HEK293 (cell line): ENCODE measurements around the gene CLEC2D.

Experiments
- CTCF ChIA-PET: fragments of 350-600 bp; formaldehyde crosslinking; extraction: SDS; loops from one replicate; lab custom pipeline; 2021; ENCODE audit warnings: antibody characterized with exemption; lab: Yijun Ruan, JAX
- POLR2A ChIA-PET: fragments of 300-600 bp; formaldehyde crosslinking; extraction: SDS; loops from one replicate; lab custom pipeline; 2020; ENCODE audit warnings: antibody characterized with exemption, inconsistent platforms; lab: Yijun Ruan, JAX
- H3K27ac ChIP-seq: fragments of 200-500 bp; sonication (Bioruptor generic); 2 replicates; pipeline ENCODE4 v1.5.1; 2014; ENCODE audit warnings: low read depth, low read length, control low read depth, inconsistent platforms; ENCODE audit errors: extremely low read depth
- H3K36me3 ChIP-seq, 2 experiments: fragments of 200-500 bp in 1 of 2; sonication (Bioruptor generic) in 1 of 2; 1 replicate in 1 of 2; 2 replicates in 1 of 2; pipeline ENCODE4 v1.5.1; 2014 to 2017; ENCODE audit warnings: inconsistent platforms in 2 of 2, low read length in 2 of 2; ENCODE audit not compliant: control insufficient read depth in 2 of 2, insufficient read depth in 1 of 2
- H3K4me1 ChIP-seq: fragments of 200-500 bp; sonication (Bioruptor generic); 2 replicates; pipeline ENCODE4 v1.5.1; 2014; ENCODE audit warnings: mild to moderate bottlenecking, low read length, inconsistent platforms; ENCODE audit not compliant: control insufficient read depth, insufficient read depth
- H3K4me3 ChIP-seq: 2 replicates; pipeline ENCODE4 v1.5.1; 2011; ENCODE audit warnings: low read depth, mild to moderate bottlenecking, control low read depth, low read length, moderate library complexity
- H3K9me3 ChIP-seq: fragments of 200-500 bp; sonication (Bioruptor generic); 2 replicates; pipeline ENCODE4 v1.5.1; 2014; ENCODE audit warnings: low read depth, low read length, inconsistent platforms; ENCODE audit not compliant: control insufficient read depth, insufficient read depth
- BCL11B ChIP-seq: fragments of 450-650 bp; formaldehyde crosslinking; IDR thresholded peaks from 2 replicates; pipeline ENCODE4 v1.5.1; 2016; ENCODE audit warnings: low read depth, missing biosample characterization, missing genetic modification characterization
- GLIS1 ChIP-seq: fragments of 450-650 bp; formaldehyde crosslinking; IDR thresholded peaks from 2 replicates; pipeline ENCODE4 v1.5.1; 2016; ENCODE audit warnings: missing biosample characterization, missing genetic modification characterization
- KLF8 ChIP-seq: fragments of 450-650 bp; formaldehyde crosslinking; IDR thresholded peaks from 2 replicates; pipeline ENCODE4 v1.5.1; 2016; ENCODE audit warnings: missing biosample characterization, missing genetic modification characterization
- ZNF18 ChIP-seq: fragments of 450-650 bp; formaldehyde crosslinking; IDR thresholded peaks from 2 replicates; pipeline ENCODE4 v1.5.1; 2016; ENCODE audit warnings: missing biosample characterization, missing genetic modification characterization
- ZNF280D ChIP-seq: fragments of 450-650 bp; formaldehyde crosslinking; IDR thresholded peaks from 2 replicates; pipeline ENCODE4 v1.5.1; 2016; ENCODE audit warnings: missing biosample characterization, missing genetic modification characterization
- ZNF366 ChIP-seq: fragments of 450-650 bp; formaldehyde crosslinking; conservative IDR thresholded peaks from 2 replicates; pipeline ENCODE4 v1.5.1; 2016; ENCODE audit warnings: missing biosample characterization, missing genetic modification characterization
- ZNF423 ChIP-seq: fragments of 450-650 bp; formaldehyde crosslinking; IDR thresholded peaks from 2 replicates; pipeline ENCODE4 v1.5.1; 2016; ENCODE audit warnings: missing biosample characterization, missing genetic modification characterization
- ZNF433 ChIP-seq: fragments of 450-650 bp; formaldehyde crosslinking; IDR thresholded peaks from 2 replicates; pipeline ENCODE4 v1.5.1; 2016; ENCODE audit warnings: missing biosample characterization, missing genetic modification characterization, low read depth
- ZNF514 ChIP-seq: fragments of 450-650 bp; formaldehyde crosslinking; IDR thresholded peaks from 2 replicates; pipeline ENCODE4 v1.5.1; 2016; ENCODE audit warnings: missing biosample characterization, missing genetic modification characterization
- ZNF548 ChIP-seq: fragments of 450-650 bp; formaldehyde crosslinking; IDR thresholded peaks from 2 replicates; pipeline ENCODE4 v1.5.1; 2016; ENCODE audit warnings: missing biosample characterization, missing genetic modification characterization
- ZNF560 ChIP-seq: fragments of 450-650 bp; formaldehyde crosslinking; IDR thresholded peaks from 2 replicates; pipeline ENCODE4 v1.5.1; 2017; ENCODE audit warnings: missing biosample characterization, missing genetic modification characterization, borderline replicate concordance
- ZNF600 ChIP-seq: fragments of 450-650 bp; formaldehyde crosslinking; IDR thresholded peaks from 2 replicates; pipeline ENCODE4 v1.5.1; 2016; ENCODE audit warnings: missing biosample characterization, missing genetic modification characterization
- ZNF623 ChIP-seq: fragments of 450-650 bp; formaldehyde crosslinking; IDR thresholded peaks from 2 replicates; pipeline ENCODE4 v1.5.1; 2016; ENCODE audit warnings: missing biosample characterization, missing genetic modification characterization
- ZNF645 ChIP-seq: fragments of 450-650 bp; formaldehyde crosslinking; IDR thresholded peaks from 2 replicates; pipeline ENCODE4; 2016; ENCODE audit warnings: missing biosample characterization, missing genetic modification characterization
- ZNF747 ChIP-seq: fragments of 450-650 bp; formaldehyde crosslinking; IDR thresholded peaks from 2 replicates; pipeline ENCODE4 v1.5.1; 2016; ENCODE audit warnings: missing biosample characterization, missing genetic modification characterization
- ZSCAN4 ChIP-seq: fragments of 450-650 bp; formaldehyde crosslinking; IDR thresholded peaks from 2 replicates; pipeline ENCODE4 v1.5.1; 2017; ENCODE audit warnings: missing biosample characterization, missing genetic modification characterization
- ZXDB ChIP-seq: fragments of 450-650 bp; formaldehyde crosslinking; IDR thresholded peaks from 2 replicates; pipeline ENCODE4 v1.5.1; 2016; ENCODE audit warnings: missing biosample characterization, missing genetic modification characterization

CLEC2D gene

GRCh38 chr12:9673404-9674225, 4.1 kb downstream of the CLEC2D start (continued):
- TF ChIP-seq ZNF280D (tag by site-specific recombination) (no peak), ZNF433 (tag by site-specific recombination) (no peak), BCL11B (tag by site-specific recombination) (no peak), ZNF600 (tag by site-specific recombination) (peak; percentile 79), ZXDB (tag by site-specific recombination) (peak; percentile 45; the same call in 1 of the 2 replicates), KLF8 (no peak)

GRCh38 chr12:9674226-9674590, 4.7 kb downstream of the CLEC2D start:
- CTCF ChIA-PET = no interaction called here
- peaks cover 0 to 4% of the 10 kb centered on the region in 2 experiments; a peak in 1 of 3 replicates for H3K36me3 ChIP-seq
- H3K27ac ChIP-seq = no peak overlapping the region
- POLR2A ChIA-PET = interaction anchor here (0.6 to 1.4 kb wide), 2 partner anchors 26 to 85 kb away, joined by 3 to 5 read pairs; no protein-coding TSS in a partner anchor
- H3K4me3 ChIP-seq = no peak overlapping the region
- H3K4me1 ChIP-seq = peaks cover 5% of the 10 kb centered on the region; the same call in 1 of the 2 replicates
- no peak for TF ChIP-seq ZNF514 (tag by site-specific recombination)
- no peak for TF ChIP-seq ZNF560
- TF ChIP-seq ZNF548 (tag by site-specific recombination) = no peak
- TF ChIP-seq ZNF423 (tag by site-specific recombination) = no peak
- TF ChIP-seq ZNF645 (tag by site-specific recombination) = no peak
- no peak for TF ChIP-seq ZNF623 (tag by site-specific recombination)
- no peak for TF ChIP-seq ZNF747
- no peak for TF ChIP-seq ZSCAN4 (tag by site-specific recombination)
- TF ChIP-seq GLIS1 = no peak
- no peak for TF ChIP-seq ZNF366
- TF ChIP-seq ZNF18 (tag by site-specific recombination) = no peak
- H3K9me3 ChIP-seq = no peaks in the 10 kb centered on the region
